ENCODE results near the gene CFAP58. TPM values are rescaled to one million over a fixed set of nuclear protein-coding genes. Genes with fewer than 3 reads are reported as not detected.

CFAP58 gene
- total and polyA plus RNA-seq, 2 of the 13 experiments (the other 11 are each of a cell fraction or from before 2014, with no cell fraction given), result 0.03 TPM; not detected in 1

- no peak for ATAC-seq
- BruUV-seq (replicated peaks), result no TSS peak
- Histone ChIP-seq H3K9me3 (ENCODE audit: low read length) (no peaks in the 10 kb centered on the region), H3K27ac (ENCODE audit: extremely low read length, insufficient read depth, low read length) (no peak overlapping the region), H3K4me1 (ENCODE audit: insufficient read depth, low read length) (peaks cover 18% of the 10 kb centered on the region), H3K79me2 (ENCODE audit: insufficient read depth, low read length) (no peaks in the 10 kb centered on the region), H3K4me2 (ENCODE audit: low read depth, low read length) (no peak overlapping the region), H3K4me3 (replicated peaks in 1 of 3; ENCODE audit: insufficient read depth in 1 of 3, low read depth in 2 of 3, low read length in 3 of 3) (no peak overlapping the region), H3K9ac (ENCODE audit: insufficient read depth, low read depth, low read length) (no peak overlapping the region), H3K36me3 (replicated peaks in 1 of 2; ENCODE audit: control insufficient read depth in 1 of 2, insufficient read depth in 2 of 2, low read length in 2 of 2) (no peaks in the 10 kb centered on the region), H2AFZ (ENCODE audit: low read length) (no peak overlapping the region), H3K27me3 (ENCODE audit: control insufficient read depth in 1 of 2, insufficient read depth in 2 of 2, low read length in 2 of 2) (no peaks in the 10 kb centered on the region), H4K20me1 (ENCODE audit: insufficient read depth, low read length) (0 out of 2 replicates have a peak, but pooled peaks cover 3% of the 10 kb centered on the region)
- no peak for DNase-seq (ENCODE audit: low spot score)
- 84% methylated on average over 4 of the region's 4 CpGs for WGBS (ENCODE audit: low lambda C conversion rate)
- TF ChIP-seq JUND (CRISPR knock-in tag; IDR thresholded peaks at IDR 0.05), result no peak
- no peak for TF ChIP-seq NONO (IDR thresholded peaks at IDR 0.05)
- TF ChIP-seq NONO (CRISPR knock-in tag; conservative IDR thresholded peaks at IDR 0.05), result no peak
- no peak for TF ChIP-seq RBFOX2 (IDR thresholded peaks at IDR 0.05; ENCODE audit: low read depth, low read length)
- TF ChIP-seq FOXM1 (CRISPR knock-in tag; IDR thresholded peaks at IDR 0.05), result no peak
- no peak for TF ChIP-seq FOXJ3 (CRISPR knock-in tag; IDR thresholded peaks at IDR 0.05; ENCODE audit: borderline replicate concordance)
- no peak for TF ChIP-seq HDAC6 (IDR thresholded peaks at IDR 0.05; ENCODE audit: low read depth, low read length)
- no peak for TF ChIP-seq ZNF451 (CRISPR knock-in tag; IDR thresholded peaks at IDR 0.05)
- TF ChIP-seq SIX1 (CRISPR knock-in tag; IDR thresholded peaks at IDR 0.05; ENCODE audit: borderline replicate concordance), result no peak
- POLR2A ChIA-PET, result no interaction called here
- CTCF ChIA-PET (ENCODE audit: low intra/inter-chr PET ratio, low total read pairs), result no interaction called here
- no peak for FAIRE-seq
- intact Hi-C loops (cut with micrococcal nuclease; ENCODE audit: unreplicated experiment), result no loop called here
- in situ Hi-C loops (cut with HindIII; ENCODE audit: extremely low pct_ligation_motif_present, low pct_unique_long_range_greater_than_20kb), result no loop called here
These were observed 29.9 kb upstream of the CFAP58 start for GRCh38 chr10:104323760-104324201.

DNA sequence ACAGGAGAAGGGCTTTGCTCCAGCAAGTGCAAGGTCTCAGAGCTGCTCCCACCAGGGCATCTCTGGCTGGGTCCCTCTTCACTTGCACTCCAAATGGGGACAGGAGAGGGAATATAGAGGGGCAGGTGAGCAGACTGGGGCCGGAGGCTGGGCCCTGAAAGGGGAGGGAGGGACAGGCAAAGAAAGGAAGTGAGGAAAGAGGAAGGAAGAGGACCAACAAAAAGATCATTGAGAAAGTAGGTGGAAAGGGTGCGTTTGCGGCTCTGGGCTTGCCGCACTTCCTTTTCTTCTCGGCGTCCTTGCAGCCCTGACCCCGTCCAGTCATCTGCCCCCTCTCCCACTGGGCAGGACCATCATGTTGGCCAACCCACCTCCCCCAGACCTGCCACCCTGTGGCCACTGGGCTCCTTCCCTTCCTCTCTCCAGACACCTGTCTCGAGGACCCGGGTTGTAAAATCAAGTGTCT lies 29.4 kb upstream of the CFAP58 start:
- BruUV-seq (replicated peaks), result no TSS peak
- 0 out of 2 replicates have a peak, but pooled peaks cover 3% of the 10 kb centered on the region for H4K20me1 ChIP-seq (ENCODE audit: insufficient read depth, low read length)
- no peaks in the 10 kb centered on the region for H3K36me3 ChIP-seq (replicated peaks in 1 of 2; ENCODE audit: control insufficient read depth in 1 of 2, insufficient read depth in 2 of 2, low read length in 2 of 2)
- DNase-seq (ENCODE audit: low spot score) (no peak), ATAC-seq (no peak), FAIRE-seq (no peak)
- no peaks in the 10 kb centered on the region for H3K79me2 ChIP-seq (ENCODE audit: insufficient read depth, low read length)
- TF ChIP-seq IRF2 (CRISPR knock-in tag; IDR thresholded peaks at IDR 0.05) (no peak), PHF20 (CRISPR knock-in tag; IDR thresholded peaks at IDR 0.05) (no peak), MZF1 (CRISPR knock-in tag; IDR thresholded peaks at IDR 0.05; ENCODE audit: borderline replicate concordance) (no peak), ATF7-NPFF (CRISPR knock-in tag; IDR thresholded peaks at IDR 0.05; ENCODE audit: low read depth) (no peak)
- H3K9me3 ChIP-seq (ENCODE audit: low read length), result no peaks in the 10 kb centered on the region
- H3K4me2 ChIP-seq (ENCODE audit: low read depth, low read length), result no peak overlapping the region
- intact Hi-C loops (cut with micrococcal nuclease; ENCODE audit: unreplicated experiment) (no loop called here), in situ Hi-C loops (cut with HindIII; ENCODE audit: extremely low pct_ligation_motif_present, low pct_unique_long_range_greater_than_20kb) (no loop called here)
- ChIA-PET CTCF (ENCODE audit: low intra/inter-chr PET ratio, low total read pairs) (no interaction called here), POLR2A (no interaction called here)
- WGBS (ENCODE audit: low lambda C conversion rate), result 92% methylated on average over 9 of the region's 9 CpGs
- H3K4me3 ChIP-seq (replicated peaks in 1 of 3; ENCODE audit: insufficient read depth in 1 of 3, low read depth in 2 of 3, low read length in 3 of 3), result no peak overlapping the region
- H3K27ac ChIP-seq (ENCODE audit: extremely low read length, insufficient read depth, low read length), result no peak overlapping the region
- no peaks in the 10 kb centered on the region for H3K27me3 ChIP-seq (ENCODE audit: control insufficient read depth in 1 of 2, insufficient read depth in 2 of 2, low read length in 2 of 2)
- H2AFZ ChIP-seq (ENCODE audit: low read length), result no peak overlapping the region
- H3K9ac ChIP-seq (ENCODE audit: insufficient read depth, low read depth, low read length), result no peak overlapping the region
- peaks cover 23% of the 10 kb centered on the region for H3K4me1 ChIP-seq (ENCODE audit: insufficient read depth, low read length)
